Bronchial epithelial cell (primary cell): ENCODE measurements around the gene SLC36A3. TPM values are rescaled to one million over a fixed set of nuclear protein-coding genes. Genes with fewer than 3 reads are reported as not detected.
"Not testable (repeated sequence)": the region's sequence is repeated elsewhere in the genome, so short reads cannot be mapped to it uniquely, and the experiment has no call there.

Experiments used
- DNase-seq: peaks from one replicate; pipeline ENCODE4 v3.0.0-alpha.2; 2010; ENCODE audit warnings: low read depth
- FAIRE-seq: peaks from 2 replicates; lab custom pipeline; 2011; peaks lifted over from hg19 to GRCh38; lab: Jason Lieb, UNC
- H3K27me3 ChIP-seq: 2 replicates; pipeline ENCODE4 v1.5.1; 2011; ENCODE audit warnings: low read length; ENCODE audit not compliant: control insufficient read depth, insufficient read depth
- H3K36me3 ChIP-seq: 2 replicates; pipeline ENCODE4 v1.5.1; 2011; ENCODE audit warnings: low read length; ENCODE audit not compliant: control insufficient read depth, insufficient read depth
- H3K4me3 ChIP-seq: 2 replicates; pipeline ENCODE4 v1.5.1; 2011; ENCODE audit warnings: mild to moderate bottlenecking, low read depth, low read length, control low read depth
- CTCF ChIP-seq: IDR thresholded peaks from 2 replicates; pipeline ENCODE4 v1.5.1; 2011; ENCODE audit warnings: mild to moderate bottlenecking, moderate library complexity, low read length, control low read depth, inconsistent platforms; ENCODE audit not compliant: insufficient read depth, severe bottlenecking
- total RNA-seq: library from RNA; depleted of rRNA; stranded (reverse); fragments of >200 nt; gene quantifications from 2 replicates; pipeline ENCODE4 v1.2.1, GENCODE V29; 2014

The SLC36A3 gene
- total RNA-seq, 1 donor from 2014 or later, result not detected

GRCh38 chr5:151315998-151316597, 12.5 kb upstream of the SLC36A3 start:
- Histone ChIP-seq H3K36me3 (no peaks in the 10 kb centered on the region), H3K27me3 (no peaks in the 10 kb centered on the region), H3K4me3 (no peak overlapping the region)
- FAIRE-seq, result peak; percentile 40
- DNase-seq, result peak; percentile 62
- peak; percentile 90 for TF ChIP-seq CTCF

- peak; percentile 26 for DNase-seq
Observed at GRCh38 chr5:151313357-151313756, 9.8 kb upstream of the SLC36A3 start.

GRCh38 chr5:151312756-151313324, 9.3 kb upstream of the SLC36A3 start:
- H3K4me3 ChIP-seq, result no peak overlapping the region
- no peaks in the 10 kb centered on the region for H3K36me3 ChIP-seq
- DNase-seq (no peak), FAIRE-seq (no peak)
- H3K27me3 ChIP-seq, result no peaks in the 10 kb centered on the region
- no peak for TF ChIP-seq CTCF

More at GRCh38 chr5:151313357-151313756, 9.8 kb upstream of the SLC36A3 start:
- H3K27me3 ChIP-seq, result no peaks in the 10 kb centered on the region
- FAIRE-seq, result no peak
- no peak for TF ChIP-seq CTCF
- H3K4me3 ChIP-seq, result no peak overlapping the region
- H3K36me3 ChIP-seq, result no peaks in the 10 kb centered on the region

- Histone ChIP-seq H3K36me3 (no peaks in the 10 kb centered on the region), H3K4me3 (no peak overlapping the region), H3K27me3 (no peaks in the 10 kb centered on the region)
- TF ChIP-seq CTCF, result no peak
- FAIRE-seq, result no peak
- no peak for DNase-seq
Observed at GRCh38 chr5:151310932-151311331, 7.4 kb upstream of the SLC36A3 start.

- H3K36me3 ChIP-seq, FAIRE-seq, DNase-seq, H3K4me3 ChIP-seq, H3K27me3 ChIP-seq: not testable (repeated sequence)
Observed at GRCh38 chr5:151309821-151310220, 6.3 kb upstream of the SLC36A3 start.

GRCh38 chr5:151309266-151309665, 5.7 kb upstream of the SLC36A3 start:
- not testable (repeated sequence) for DNase-seq, H3K36me3 ChIP-seq, FAIRE-seq, H3K4me3 ChIP-seq, H3K27me3 ChIP-seq
